Muscle of leg (tissue), 11 donors: ENCODE data around the gene SLC2A2. TPM values are rescaled to one million over a fixed set of nuclear protein-coding genes. Genes with fewer than 3 reads are reported as not detected.

Experiments
- DNase-seq: peaks from one replicate; pipeline ENCODE4 v3.0.0; 2013
- H3K27ac ChIP-seq: one replicate; pipeline ENCODE4 v1.5.1; 2013; ENCODE audit warnings: mild to moderate bottlenecking, low read length, control low read depth
- H3K27me3 ChIP-seq: one replicate; pipeline ENCODE4 v1.6.1; 2013; ENCODE audit warnings: low read length; ENCODE audit not compliant: control insufficient read depth, insufficient read depth
- H3K36me3 ChIP-seq: one replicate; pipeline ENCODE4 v1.6.1; 2013; ENCODE audit warnings: low read length; ENCODE audit not compliant: control insufficient read depth, insufficient read depth
- H3K4me1 ChIP-seq: one replicate; pipeline ENCODE4 v1.6.1; 2013; ENCODE audit warnings: low read length; ENCODE audit not compliant: control insufficient read depth, insufficient read depth
- H3K4me3 ChIP-seq: one replicate; pipeline ENCODE4 v1.5.1; 2013; ENCODE audit warnings: low read length, control low read depth
- H3K9me3 ChIP-seq: replicated peaks from 2 replicates; pipeline ENCODE4 v1.6.1; 2013; ENCODE audit warnings: low read depth, low read length; ENCODE audit not compliant: control insufficient read depth
- WGBS: methylation state at CpG from one replicate; pipeline ENCODE4 v1.1.5; 2013; ENCODE audit warnings: missing lambda C conversion rate; ENCODE audit not compliant: insufficient coverage; 5-methylcytosine and 5-hydroxymethylcytosine counted together
- polyA plus RNA-seq, 8 donors: library from polyadenylated mRNA; unstranded; fragments of 120-200 nt; gene quantifications; one replicate each; pipeline versions ENCODE4 v1.2.1 to v1.2.3, GENCODE V29; 2013; ENCODE audit warnings: inconsistent platforms in 1 of 8, low replicate concordance in 1 of 8; ENCODE audit not compliant: insufficient read length in 8 of 8, insufficient read depth in 1 of 8
- total RNA-seq: library from RNA; stranded (reverse); fragments of 120-200 nt; gene quantifications from one replicate; pipeline ENCODE4 v1.2.4, GENCODE V29; 2013

SLC2A2 gene
- total and polyA plus RNA-seq, 9 donors, result under 0.01 to 10.6 (median 0.46) TPM; not detected in 3

GRCh38 chr3:170966495-170966894 is 60.0 kb downstream of the SLC2A2 start:
- DNase-seq, result no peak
- no CpG with 5 or more reads among the region's 1 CpG for WGBS
- Histone ChIP-seq H3K36me3 (no peaks in the 10 kb centered on the region), H3K27me3 (no peaks in the 10 kb centered on the region), H3K9me3 (no peaks in the 10 kb centered on the region), H3K4me3 (no peak overlapping the region), H3K27ac (no peak overlapping the region), H3K4me1 (no peaks in the 10 kb centered on the region)

GRCh38 chr3:170962411-170962810 is 64.1 kb downstream of the SLC2A2 start:
- Histone ChIP-seq H3K9me3 (no peaks in the 10 kb centered on the region), H3K4me3 (no peak overlapping the region), H3K27me3 (no peaks in the 10 kb centered on the region), H3K36me3 (no peaks in the 10 kb centered on the region), H3K4me1 (no peaks in the 10 kb centered on the region), H3K27ac (no peak overlapping the region)
- DNase-seq, result no peak

DNA sequence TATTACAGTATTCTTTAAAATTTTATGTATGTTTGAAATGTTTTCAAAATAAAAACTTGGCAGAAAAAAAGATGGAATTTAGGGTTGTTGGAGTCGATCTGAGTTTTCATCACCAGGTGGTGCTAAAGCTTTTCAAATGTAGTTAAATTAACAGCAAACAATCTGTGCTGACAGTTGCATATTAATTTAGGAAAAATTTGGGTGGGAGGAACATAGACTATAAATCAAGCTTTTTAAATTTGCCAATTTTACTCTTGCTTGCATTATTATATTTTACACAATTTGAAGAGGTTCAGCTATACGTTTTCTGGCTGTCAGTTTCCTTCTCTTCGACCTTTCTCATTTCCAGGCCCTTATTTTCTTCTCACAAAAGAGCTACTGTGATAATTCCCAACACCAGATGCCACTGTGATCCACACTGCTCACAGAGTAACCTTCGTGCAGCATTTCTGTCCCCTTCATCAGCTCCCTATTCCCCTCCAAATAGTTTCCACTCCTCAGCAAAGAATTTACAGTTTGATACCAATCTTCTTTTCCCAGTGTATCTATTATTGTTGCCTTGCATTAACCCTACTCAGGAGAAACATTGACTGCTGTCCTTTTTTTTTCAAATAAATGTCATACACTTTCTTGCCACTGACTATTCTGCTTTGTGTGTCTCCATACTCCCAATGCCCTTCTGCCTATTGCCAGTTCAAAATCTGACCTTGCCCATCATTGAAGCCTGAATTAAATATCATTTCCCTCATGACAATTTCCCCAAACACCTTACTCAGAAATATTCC is 64.7 kb downstream of the SLC2A2 start:
- WGBS, result 44% methylated on average over 4 of the region's 4 CpGs
- H3K27ac ChIP-seq, result no peak overlapping the region

GRCh38 chr3:170959457-170959856 is 67.1 kb downstream of the SLC2A2 start:
- no peak overlapping the region for H3K27ac ChIP-seq
- no peak overlapping the region for H3K4me3 ChIP-seq
- WGBS, result no CpG with 5 or more reads among the region's 1 CpG

More for the DNA sequence above, 64.7 kb downstream of the SLC2A2 start:
- H3K9me3 ChIP-seq, result no peaks in the 10 kb centered on the region
- peak; percentile 57 for DNase-seq
- no peaks in the 10 kb centered on the region for H3K27me3 ChIP-seq
- no peaks in the 10 kb centered on the region for H3K36me3 ChIP-seq
- no peaks in the 10 kb centered on the region for H3K4me1 ChIP-seq
- no peak overlapping the region for H3K4me3 ChIP-seq

DNA sequence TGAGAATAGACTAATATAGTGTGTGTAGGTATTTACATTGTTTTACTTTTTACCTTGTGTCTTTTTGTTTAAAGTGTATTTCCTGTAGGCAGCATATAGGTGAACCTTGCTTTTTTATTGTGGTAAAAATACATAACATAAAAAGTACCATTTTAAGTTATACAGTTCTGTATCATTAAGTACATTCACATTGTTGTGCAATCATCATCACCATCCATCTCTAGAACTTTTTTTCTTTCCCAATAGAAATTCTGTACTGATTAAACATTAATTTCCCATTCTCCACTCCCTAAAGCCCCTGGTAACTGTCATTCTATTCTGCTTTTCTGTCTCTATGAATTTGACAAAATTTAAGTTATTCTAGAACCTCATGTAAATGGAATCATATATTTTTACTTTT is 69.9 kb downstream of the SLC2A2 start:
- H3K4me1 ChIP-seq, result peaks cover 4% of the 10 kb centered on the region
- H3K4me3 ChIP-seq, result no peak overlapping the region
- no peak overlapping the region for H3K27ac ChIP-seq
- no peaks in the 10 kb centered on the region for H3K9me3 ChIP-seq
- H3K36me3 ChIP-seq, result no peaks in the 10 kb centered on the region
- no peak for DNase-seq
- H3K27me3 ChIP-seq, result no peaks in the 10 kb centered on the region

More at GRCh38 chr3:170959457-170959856, 67.1 kb downstream of the SLC2A2 start:
- Histone ChIP-seq H3K36me3 (no peaks in the 10 kb centered on the region), H3K9me3 (no peaks in the 10 kb centered on the region), H3K27me3 (no peaks in the 10 kb centered on the region), H3K4me1 (no peaks in the 10 kb centered on the region)
- no peak for DNase-seq

GRCh38 chr3:170953736-170954135 is 72.8 kb downstream of the SLC2A2 start:
- H3K4me1 ChIP-seq, result peaks cover 4% of the 10 kb centered on the region
- no peak overlapping the region for H3K4me3 ChIP-seq
- WGBS, result 59% methylated on average over 7 of the region's 12 CpGs
- no peaks in the 10 kb centered on the region for H3K36me3 ChIP-seq
- no peaks in the 10 kb centered on the region for H3K9me3 ChIP-seq
- no peak overlapping the region for H3K27ac ChIP-seq
- H3K27me3 ChIP-seq, result no peaks in the 10 kb centered on the region
- no peak for DNase-seq

DNA sequence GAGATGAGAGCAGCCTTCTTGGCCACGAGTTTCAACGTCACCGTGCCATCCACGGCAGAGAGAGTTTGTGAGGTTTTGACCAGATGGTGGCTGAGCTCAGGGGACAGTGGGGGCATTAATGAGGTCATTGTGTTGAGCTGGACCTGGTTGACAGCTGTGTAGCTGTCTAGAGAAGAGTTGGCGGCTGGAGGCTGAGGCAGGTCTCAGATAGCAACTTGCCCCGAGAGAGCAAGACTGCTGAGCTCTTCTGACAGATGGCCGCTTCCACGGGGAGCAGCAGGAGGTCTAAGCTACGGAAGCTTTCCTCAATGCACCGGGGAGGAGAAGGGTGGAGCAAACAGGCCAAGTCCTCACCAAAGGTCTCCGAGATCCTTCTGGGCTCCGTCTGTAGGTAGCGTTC is 73.3 kb downstream of the SLC2A2 start:
- H3K4me3 ChIP-seq, result no peak overlapping the region
- H3K27me3 ChIP-seq, result no peaks in the 10 kb centered on the region
- H3K9me3 ChIP-seq, result no peaks in the 10 kb centered on the region
- no peaks in the 10 kb centered on the region for H3K36me3 ChIP-seq
- peak; percentile 15 for DNase-seq
- 80% methylated on average over 12 of the region's 13 CpGs for WGBS
- H3K4me1 ChIP-seq, result peaks cover 4% of the 10 kb centered on the region
- H3K27ac ChIP-seq, result no peak overlapping the region

DNA sequence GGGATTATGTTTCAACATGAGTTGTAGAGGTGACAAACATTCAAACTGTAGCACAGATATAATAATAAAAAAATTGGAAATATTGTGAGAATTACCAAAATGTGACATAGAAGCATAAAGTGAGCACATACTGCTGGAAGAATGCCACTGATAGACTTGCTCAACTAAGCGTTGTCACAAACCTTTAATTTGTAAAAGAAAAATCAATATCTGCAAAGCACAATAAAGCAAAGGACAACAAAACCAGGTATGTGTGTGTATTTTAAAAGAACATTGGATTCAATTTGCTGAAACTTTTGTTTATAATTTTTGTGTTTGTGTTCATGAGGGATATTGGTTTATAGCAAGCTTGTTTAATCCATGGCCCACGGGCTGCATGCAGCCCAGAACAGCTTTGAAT is 77.3 kb downstream of the SLC2A2 start:
- Histone ChIP-seq H3K4me1 (peaks cover 4% of the 10 kb centered on the region), H3K36me3 (no peaks in the 10 kb centered on the region), H3K27me3 (no peaks in the 10 kb centered on the region), H3K4me3 (no peak overlapping the region), H3K9me3 (peaks cover 3% of the 10 kb centered on the region), H3K27ac (no peak overlapping the region)
- WGBS, result 80% methylated on average over 1 of the region's 2 CpGs
- no peak for DNase-seq

DNA sequence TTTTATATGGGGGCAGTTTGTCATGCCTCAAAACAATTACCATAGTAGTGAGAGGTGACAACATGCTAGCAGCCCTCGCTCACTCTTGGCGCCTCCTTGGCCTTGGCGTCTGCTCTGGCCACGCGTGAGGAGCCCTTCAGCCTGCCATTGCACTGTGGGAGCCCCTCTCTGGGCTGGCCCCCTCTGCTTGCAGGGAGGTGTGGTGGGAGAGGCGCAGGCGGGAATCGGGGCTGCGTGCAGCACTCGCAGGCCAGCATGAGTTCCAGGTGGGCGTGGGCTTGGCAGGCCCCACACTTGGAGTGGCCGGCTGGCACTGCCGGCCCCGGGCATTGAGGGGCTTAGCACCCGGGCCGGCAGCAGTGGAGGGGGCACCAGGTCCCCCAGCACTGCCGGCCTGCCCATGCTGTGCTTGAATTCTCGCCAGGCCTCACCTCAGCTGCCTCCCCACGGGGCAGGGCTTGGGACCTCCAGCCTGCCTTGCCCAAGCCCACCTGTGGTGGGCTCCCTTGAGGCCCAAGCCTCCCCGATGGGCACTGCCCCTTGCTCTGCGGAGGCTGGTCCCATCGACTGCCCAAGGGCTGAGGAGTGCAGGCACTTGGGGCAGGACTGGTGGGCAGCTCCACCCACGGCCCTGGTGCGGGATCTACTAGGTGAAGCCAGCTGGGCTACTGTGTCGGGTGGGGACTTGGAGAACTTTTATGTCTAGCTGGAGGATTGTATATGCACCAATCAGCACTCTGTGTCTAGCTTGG is 79.3 kb downstream of the SLC2A2 start:
- Histone ChIP-seq H3K4me3 (no peak overlapping the region), H3K27me3 (no peaks in the 10 kb centered on the region), H3K4me1 (no peaks in the 10 kb centered on the region), H3K27ac (no peak overlapping the region), H3K9me3 (peaks cover 3% of the 10 kb centered on the region), H3K36me3 (no peaks in the 10 kb centered on the region)
- WGBS, result 95% methylated on average over 22 of the region's 25 CpGs
- no peak for DNase-seq
